ENCODE results near the gene EPHA3. TPM values are rescaled to one million over a fixed set of nuclear protein-coding genes. Genes with fewer than 3 reads are reported as not detected.

Gene EPHA3
- total and polyA plus RNA-seq, 10 of the 15 experiments (the other 5 are each of a cell fraction or from before 2014, with no cell fraction given) = 0.03 to 39.0 (median 0.07) TPM; not detected in 4

DNA sequence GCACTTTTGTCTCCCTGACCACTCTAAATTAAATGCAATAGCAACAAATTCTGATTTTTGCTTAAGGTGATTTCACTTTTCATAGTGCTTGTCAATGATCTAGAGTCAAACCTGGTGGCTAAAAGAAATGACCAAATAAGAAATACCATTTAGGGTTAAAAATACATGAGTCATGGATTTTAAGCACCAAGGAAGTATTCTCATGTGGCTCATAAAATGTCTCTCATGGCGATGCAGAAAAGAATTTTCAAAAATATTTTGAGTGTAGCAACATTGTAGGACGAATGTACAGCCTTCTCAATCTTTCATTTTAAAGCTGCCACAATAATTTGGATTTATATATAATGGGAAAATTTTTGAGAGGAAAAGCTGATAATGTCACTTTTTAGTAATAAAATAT lies 193.6 kb downstream of the EPHA3 start:
- CTCF ChIA-PET = no interaction called here
- H3K27me3 ChIP-seq (replicated peaks in 1 of 2; ENCODE audit: control insufficient read depth in 2 of 2, insufficient read depth in 2 of 2, low read length in 1 of 2) = no peaks in the 10 kb centered on the region
- SMC1A ChIA-PET (ENCODE audit: uncharacterized antibody, unreplicated experiment) = interaction anchor here (0.9 kb wide), 2 partner anchors 9 to 51 kb away, joined by 3 read pairs; no protein-coding TSS in a partner anchor
- BruUV-seq (replicated peaks) = no TSS peak
- no peaks in the 10 kb centered on the region for H3K36me3 ChIP-seq (ENCODE audit: control insufficient read depth in 2 of 2, insufficient read depth in 2 of 2, low read length in 1 of 2)
- DNase-seq (ENCODE audit: low read depth, low spot score) = no peak
- in situ Hi-C loops (cut with MboI) = no loop called here
- no peaks in the 10 kb centered on the region for H3K4me1 ChIP-seq (ENCODE audit: control insufficient read depth, insufficient read depth, low read length)
- no peak overlapping the region for H3K4me3 ChIP-seq
- intact Hi-C loops (cut with micrococcal nuclease; ENCODE audit: unreplicated experiment) = no loop called here
- no peak for FAIRE-seq
- H4K20me1 ChIP-seq (ENCODE audit: control insufficient read depth, insufficient read depth) = no peaks in the 10 kb centered on the region
- ATAC-seq = no peak
- POLR2A ChIA-PET = no interaction called here
- no peaks in the 10 kb centered on the region for H3K79me2 ChIP-seq (ENCODE audit: control insufficient read depth, insufficient read depth, low read length)
- RAD21 ChIA-PET (ENCODE audit: unreplicated experiment) = no interaction called here
- no peak overlapping the region for H3K4me2 ChIP-seq (ENCODE audit: control insufficient read depth, insufficient read depth)
- no peak overlapping the region for H3K9ac ChIP-seq (ENCODE audit: control insufficient read depth, insufficient read depth, low read length)
- H2AFZ ChIP-seq (ENCODE audit: control insufficient read depth, low read depth, low read length) = no peak overlapping the region
- no peaks in the 10 kb centered on the region for H3K9me3 ChIP-seq (replicated peaks; ENCODE audit: control insufficient read depth, insufficient read depth, low read length)
- H3K27ac ChIP-seq (ENCODE audit: control insufficient read depth, insufficient read depth) = no peak overlapping the region
- no peak for TF ChIP-seq KAT2A (conservative IDR thresholded peaks at IDR 0.05; ENCODE audit: control insufficient read depth, low read depth, low read length)
- no peak for TF ChIP-seq ZNF217 (IDR thresholded peaks at IDR 0.05)
- TF ChIP-seq, protein P1, sequence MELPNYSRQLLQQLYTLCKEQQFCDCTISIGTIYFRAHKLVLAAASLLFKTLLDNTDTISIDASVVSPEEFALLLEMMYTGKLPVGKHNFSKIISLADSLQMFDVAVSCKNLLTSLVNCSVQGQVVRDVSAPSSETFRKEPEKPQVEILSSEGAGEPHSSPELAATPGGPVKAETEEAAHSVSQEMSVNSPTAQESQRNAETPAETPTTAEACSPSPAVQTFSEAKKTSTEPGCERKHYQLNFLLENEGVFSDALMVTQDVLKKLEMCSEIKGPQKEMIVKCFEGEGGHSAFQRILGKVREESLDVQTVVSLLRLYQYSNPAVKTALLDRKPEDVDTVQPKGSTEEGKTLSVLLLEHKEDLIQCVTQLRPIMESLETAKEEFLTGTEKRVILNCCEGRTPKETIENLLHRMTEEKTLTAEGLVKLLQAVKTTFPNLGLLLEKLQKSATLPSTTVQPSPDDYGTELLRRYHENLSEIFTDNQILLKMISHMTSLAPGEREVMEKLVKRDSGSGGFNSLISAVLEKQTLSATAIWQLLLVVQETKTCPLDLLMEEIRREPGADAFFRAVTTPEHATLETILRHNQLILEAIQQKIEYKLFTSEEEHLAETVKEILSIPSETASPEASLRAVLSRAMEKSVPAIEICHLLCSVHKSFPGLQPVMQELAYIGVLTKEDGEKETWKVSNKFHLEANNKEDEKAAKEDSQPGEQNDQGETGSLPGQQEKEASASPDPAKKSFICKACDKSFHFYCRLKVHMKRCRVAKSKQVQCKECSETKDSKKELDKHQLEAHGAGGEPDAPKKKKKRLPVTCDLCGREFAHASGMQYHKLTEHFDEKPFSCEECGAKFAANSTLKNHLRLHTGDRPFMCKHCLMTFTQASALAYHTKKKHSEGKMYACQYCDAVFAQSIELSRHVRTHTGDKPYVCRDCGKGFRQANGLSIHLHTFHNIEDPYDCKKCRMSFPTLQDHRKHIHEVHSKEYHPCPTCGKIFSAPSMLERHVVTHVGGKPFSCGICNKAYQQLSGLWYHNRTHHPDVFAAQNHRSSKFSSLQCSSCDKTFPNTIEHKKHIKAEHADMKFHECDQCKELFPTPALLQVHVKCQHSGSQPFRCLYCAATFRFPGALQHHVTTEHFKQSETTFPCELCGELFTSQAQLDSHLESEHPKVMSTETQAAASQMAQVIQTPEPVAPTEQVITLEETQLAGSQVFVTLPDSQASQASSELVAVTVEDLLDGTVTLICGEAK (IDR thresholded peaks at IDR 0.05; ENCODE audit: borderline replicate concordance) = no peak
- TF ChIP-seq RUNX3 (IDR thresholded peaks at IDR 0.05; ENCODE audit: low read length) = no peak
- TF ChIP-seq BCL3 (IDR thresholded peaks at IDR 0.05; ENCODE audit: borderline replicate concordance, insufficient read depth, low read depth, low read length, poor library complexity, severe bottlenecking) = no peak
- TF ChIP-seq ZBTB33 (IDR thresholded peaks at IDR 0.05) = no peak
- TF ChIP-seq RCOR1 (conservative IDR thresholded peaks at IDR 0.05; ENCODE audit: low read depth, low read length) = no peak
- TF ChIP-seq, protein P2, sequence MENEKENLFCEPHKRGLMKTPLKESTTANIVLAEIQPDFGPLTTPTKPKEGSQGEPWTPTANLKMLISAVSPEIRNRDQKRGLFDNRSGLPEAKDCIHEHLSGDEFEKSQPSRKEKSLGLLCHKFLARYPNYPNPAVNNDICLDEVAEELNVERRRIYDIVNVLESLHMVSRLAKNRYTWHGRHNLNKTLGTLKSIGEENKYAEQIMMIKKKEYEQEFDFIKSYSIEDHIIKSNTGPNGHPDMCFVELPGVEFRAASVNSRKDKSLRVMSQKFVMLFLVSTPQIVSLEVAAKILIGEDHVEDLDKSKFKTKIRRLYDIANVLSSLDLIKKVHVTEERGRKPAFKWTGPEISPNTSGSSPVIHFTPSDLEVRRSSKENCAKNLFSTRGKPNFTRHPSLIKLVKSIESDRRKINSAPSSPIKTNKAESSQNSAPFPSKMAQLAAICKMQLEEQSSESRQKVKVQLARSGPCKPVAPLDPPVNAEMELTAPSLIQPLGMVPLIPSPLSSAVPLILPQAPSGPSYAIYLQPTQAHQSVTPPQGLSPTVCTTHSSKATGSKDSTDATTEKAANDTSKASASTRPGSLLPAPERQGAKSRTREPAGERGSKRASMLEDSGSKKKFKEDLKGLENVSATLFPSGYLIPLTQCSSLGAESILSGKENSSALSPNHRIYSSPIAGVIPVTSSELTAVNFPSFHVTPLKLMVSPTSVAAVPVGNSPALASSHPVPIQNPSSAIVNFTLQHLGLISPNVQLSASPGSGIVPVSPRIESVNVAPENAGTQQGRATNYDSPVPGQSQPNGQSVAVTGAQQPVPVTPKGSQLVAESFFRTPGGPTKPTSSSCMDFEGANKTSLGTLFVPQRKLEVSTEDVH (IDR thresholded peaks at IDR 0.05; ENCODE audit: low read depth, partially characterized antibody) = no peak
- no peak for TF ChIP-seq IKZF2 (IDR thresholded peaks at IDR 0.05)
- TF ChIP-seq, protein P3, sequence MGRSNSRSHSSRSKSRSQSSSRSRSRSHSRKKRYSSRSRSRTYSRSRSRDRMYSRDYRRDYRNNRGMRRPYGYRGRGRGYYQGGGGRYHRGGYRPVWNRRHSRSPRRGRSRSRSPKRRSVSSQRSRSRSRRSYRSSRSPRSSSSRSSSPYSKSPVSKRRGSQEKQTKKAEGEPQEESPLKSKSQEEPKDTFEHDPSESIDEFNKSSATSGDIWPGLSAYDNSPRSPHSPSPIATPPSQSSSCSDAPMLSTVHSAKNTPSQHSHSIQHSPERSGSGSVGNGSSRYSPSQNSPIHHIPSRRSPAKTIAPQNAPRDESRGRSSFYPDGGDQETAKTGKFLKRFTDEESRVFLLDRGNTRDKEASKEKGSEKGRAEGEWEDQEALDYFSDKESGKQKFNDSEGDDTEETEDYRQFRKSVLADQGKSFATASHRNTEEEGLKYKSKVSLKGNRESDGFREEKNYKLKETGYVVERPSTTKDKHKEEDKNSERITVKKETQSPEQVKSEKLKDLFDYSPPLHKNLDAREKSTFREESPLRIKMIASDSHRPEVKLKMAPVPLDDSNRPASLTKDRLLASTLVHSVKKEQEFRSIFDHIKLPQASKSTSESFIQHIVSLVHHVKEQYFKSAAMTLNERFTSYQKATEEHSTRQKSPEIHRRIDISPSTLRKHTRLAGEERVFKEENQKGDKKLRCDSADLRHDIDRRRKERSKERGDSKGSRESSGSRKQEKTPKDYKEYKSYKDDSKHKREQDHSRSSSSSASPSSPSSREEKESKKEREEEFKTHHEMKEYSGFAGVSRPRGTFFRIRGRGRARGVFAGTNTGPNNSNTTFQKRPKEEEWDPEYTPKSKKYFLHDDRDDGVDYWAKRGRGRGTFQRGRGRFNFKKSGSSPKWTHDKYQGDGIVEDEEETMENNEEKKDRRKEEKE (IDR thresholded peaks at IDR 0.05) = no peak
- 20% methylated on average over 2 of the region's 2 CpGs for WGBS (ENCODE audit: insufficient coverage, insufficient replicate concordance, low lambda C conversion rate, missing lambda C conversion rate)

All from GM12878 (cell line).